Measurements from ENCODE around the gene DGKQ. TPM values are rescaled to one million over a fixed set of nuclear protein-coding genes. Genes with fewer than 3 reads are reported as not detected.
"Not testable (repeated sequence)": the region's sequence is repeated elsewhere in the genome, so short reads cannot be mapped to it uniquely, and the experiment has no call there.

Gene DGKQ
- total RNA-seq, 1 experiment from 2014 or later, result 11.8 TPM

DNA sequence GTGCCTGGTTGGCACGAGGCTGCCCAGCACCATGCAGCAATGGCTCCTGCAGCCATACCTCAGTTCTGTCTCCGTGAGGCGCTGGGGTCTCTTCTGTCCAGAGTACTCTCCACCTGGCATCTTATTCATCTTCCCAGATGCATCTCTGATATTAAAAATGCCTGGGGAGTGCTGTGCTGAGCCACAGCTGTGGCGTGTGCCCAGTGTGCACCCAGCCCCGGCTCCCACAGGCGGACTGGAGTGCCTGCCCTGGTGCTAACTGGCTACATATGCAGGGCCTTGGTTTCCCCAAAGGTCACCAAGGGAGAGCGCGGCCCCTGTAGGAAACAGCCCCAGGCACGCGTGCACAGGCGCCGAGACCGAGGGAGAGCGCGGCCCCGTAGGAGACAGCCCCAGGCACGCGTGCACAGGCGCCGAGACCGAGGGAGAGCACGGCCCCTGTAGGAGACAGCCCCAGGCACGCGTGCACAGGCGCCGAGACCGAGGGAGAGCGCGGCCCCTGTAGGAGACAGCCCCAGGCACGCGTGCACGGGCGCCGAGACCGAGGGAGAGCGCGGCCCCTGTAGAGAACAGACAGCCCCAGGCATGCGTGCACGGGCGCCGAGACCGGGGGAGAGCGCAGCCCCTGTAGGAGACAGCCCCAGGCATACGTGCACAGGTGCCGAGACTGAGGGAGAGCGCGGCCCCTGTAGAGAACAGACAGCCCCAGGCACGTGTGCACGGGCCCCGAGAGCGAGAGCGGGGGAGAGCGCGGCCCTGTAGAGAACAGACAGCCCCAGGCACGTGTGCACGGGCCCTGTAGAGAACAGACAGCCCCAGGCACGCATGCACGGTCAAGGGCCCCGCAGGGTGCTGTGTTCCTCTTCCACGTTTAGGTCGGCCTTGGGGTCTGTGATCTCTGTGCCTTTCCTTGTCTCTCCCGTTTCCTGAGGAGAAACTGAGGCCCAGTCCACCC, 26.6 kb downstream of the DGKQ start:
- CTCF ChIA-PET, result no interaction called here

DNA sequence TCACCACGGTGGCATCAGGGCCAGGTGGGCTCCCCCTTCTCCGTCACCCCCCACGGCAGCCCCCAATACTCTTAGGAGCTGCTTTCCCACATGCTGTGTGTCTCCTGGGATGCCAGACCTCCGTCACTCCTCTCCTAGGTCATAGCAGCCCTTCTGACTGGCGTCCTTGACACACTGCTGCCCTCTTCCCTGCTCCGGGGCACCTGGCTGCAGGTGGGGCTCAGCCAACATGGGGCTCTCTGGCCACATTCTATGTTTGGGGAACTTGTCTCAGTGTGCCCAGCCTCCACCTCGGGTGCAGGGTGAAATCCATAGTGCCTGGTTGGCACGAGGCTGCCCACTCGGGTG, 27.3 kb downstream of the DGKQ start:
- CTCF ChIA-PET, result no interaction called here
- TF ChIP-seq CTCF (IDR thresholded peaks at IDR 0.05; ENCODE audit: unreplicated experiment), result no peak
- Mint-ChIP-seq H3K9me3 (ENCODE audit: low read depth, unreplicated experiment) (no peaks in the 10 kb centered on the region), H3K27ac (ENCODE audit: unreplicated experiment) (no peak overlapping the region), H3K36me3 (ENCODE audit: insufficient read depth, unreplicated experiment) (no peaks in the 10 kb centered on the region), H3K4me1 (ENCODE audit: low read depth, unreplicated experiment) (no peaks in the 10 kb centered on the region), H3K27me3 (ENCODE audit: unreplicated experiment) (no peaks in the 10 kb centered on the region), H3K4me3 (ENCODE audit: low read depth, unreplicated experiment) (no peak overlapping the region)
- no peak for DNase-seq
- BruUV-seq (replicated peaks), result no TSS peak
- intact Hi-C loops (cut with micrococcal nuclease; ENCODE audit: unreplicated experiment), result no loop called here

More for the DNA sequence above, 26.6 kb downstream of the DGKQ start:
- Mint-ChIP-seq H3K27me3 (ENCODE audit: unreplicated experiment) (no peaks in the 10 kb centered on the region), H3K9me3 (ENCODE audit: low read depth, unreplicated experiment) (no peaks in the 10 kb centered on the region), H3K36me3 (ENCODE audit: insufficient read depth, unreplicated experiment) (no peaks in the 10 kb centered on the region), H3K4me3 (ENCODE audit: low read depth, unreplicated experiment) (no peak overlapping the region), H3K4me1 (ENCODE audit: low read depth, unreplicated experiment) (no peaks in the 10 kb centered on the region), H3K27ac (ENCODE audit: unreplicated experiment) (no peak overlapping the region)
- no TSS peak for BruUV-seq (replicated peaks)
- intact Hi-C loops (cut with micrococcal nuclease; ENCODE audit: unreplicated experiment), result no loop called here
- DNase-seq, result no peak
- no peak for TF ChIP-seq CTCF (IDR thresholded peaks at IDR 0.05; ENCODE audit: unreplicated experiment)

DNA sequence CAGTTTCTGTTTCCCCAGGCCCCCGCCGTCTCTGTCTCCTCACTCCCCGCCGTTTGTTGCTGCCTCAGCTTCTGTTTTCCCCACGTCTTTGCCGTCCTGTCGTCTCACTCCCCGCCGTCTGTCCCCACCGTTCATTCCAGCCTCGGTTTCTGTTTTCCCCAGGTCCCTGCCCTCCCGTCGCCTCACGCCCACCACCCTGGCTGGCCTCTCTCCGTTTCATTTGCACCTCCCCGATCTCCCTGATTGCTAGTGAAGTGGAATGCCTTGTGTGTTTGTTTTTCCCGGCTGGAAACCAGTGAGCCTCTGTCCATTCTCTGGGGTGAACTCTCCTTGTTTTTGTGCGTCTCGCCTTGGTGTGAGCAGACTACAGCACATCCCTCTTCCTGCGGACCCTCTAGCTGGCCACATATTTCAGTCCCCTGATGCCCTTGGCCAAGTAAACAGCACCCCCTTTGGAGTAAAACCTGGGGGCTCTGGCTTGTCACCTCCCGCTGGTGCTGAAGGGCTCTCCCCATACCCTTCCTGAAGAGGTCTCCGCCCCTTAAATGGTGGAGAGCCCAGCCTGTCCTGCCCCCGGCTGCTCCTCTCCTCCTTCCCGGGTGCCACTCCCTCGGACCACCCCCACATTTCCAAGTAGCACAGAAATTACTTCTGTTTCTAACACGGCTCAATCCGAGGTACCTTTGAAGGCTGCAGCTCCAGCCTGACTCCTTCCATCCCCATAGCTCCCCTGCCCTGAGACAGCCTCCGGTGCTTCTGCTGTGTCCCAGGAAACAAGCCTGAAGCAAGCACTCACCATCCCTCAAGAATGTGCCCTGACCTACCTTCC, 27.9 kb downstream of the DGKQ start:
- no peaks in the 10 kb centered on the region for H3K27me3 Mint-ChIP-seq (ENCODE audit: unreplicated experiment)
- no peaks in the 10 kb centered on the region for H3K4me1 Mint-ChIP-seq (ENCODE audit: low read depth, unreplicated experiment)
- H3K36me3 Mint-ChIP-seq (ENCODE audit: insufficient read depth, unreplicated experiment), result no peaks in the 10 kb centered on the region
- DNase-seq, result no peak
- H3K27ac Mint-ChIP-seq (ENCODE audit: unreplicated experiment), result no peak overlapping the region
- TF ChIP-seq CTCF (IDR thresholded peaks at IDR 0.05; ENCODE audit: unreplicated experiment), result no peak
- intact Hi-C loops (cut with micrococcal nuclease; ENCODE audit: unreplicated experiment), result no loop called here
- no TSS peak for BruUV-seq (replicated peaks)
- H3K4me3 Mint-ChIP-seq (ENCODE audit: low read depth, unreplicated experiment), result no peak overlapping the region
- H3K9me3 Mint-ChIP-seq (ENCODE audit: low read depth, unreplicated experiment), result no peaks in the 10 kb centered on the region
- CTCF ChIA-PET, result no interaction called here

GRCh38 chr4:939508-939907, 33.9 kb downstream of the DGKQ start:
- H3K4me1 Mint-ChIP-seq (ENCODE audit: low read depth, unreplicated experiment); BruUV-seq (replicated peaks); H3K27me3 Mint-ChIP-seq (ENCODE audit: unreplicated experiment); H3K27ac Mint-ChIP-seq (ENCODE audit: unreplicated experiment); CTCF ChIA-PET; H3K36me3 Mint-ChIP-seq (ENCODE audit: insufficient read depth, unreplicated experiment); H3K9me3 Mint-ChIP-seq (ENCODE audit: low read depth, unreplicated experiment); DNase-seq; H3K4me3 Mint-ChIP-seq (ENCODE audit: low read depth, unreplicated experiment); intact Hi-C loops (cut with micrococcal nuclease; ENCODE audit: unreplicated experiment): not testable (repeated sequence)
